ENCODE measurements around the gene RGN. TPM values are rescaled to one million over a fixed set of nuclear protein-coding genes. Genes with fewer than 3 reads are reported as not detected.
A peak's percentile ranks its signal among the peaks of the same experiment; 100 is the strongest.
"Not testable (repeated sequence)": the region's sequence is repeated elsewhere in the genome, so short reads cannot be mapped to it uniquely, and the experiment has no call there.

The RGN gene
- total RNA-seq, 1 donor = 6.5 TPM

GRCh38 chrX:47093248-47093647 lies 15.0 kb downstream of the RGN start:
- TF ChIP-seq CTCF (IDR thresholded peaks at IDR 0.05; ENCODE audit: insufficient read depth, low read depth, low read length) = peak; percentile 44
- peak; percentile 53 for DNase-seq (ENCODE audit: low read depth)
- no peak overlapping the region for H3K4me3 ChIP-seq (ENCODE audit: low read depth, low read length)

GRCh38 chrX:47093860-47094259 lies 15.6 kb downstream of the RGN start:
- TF ChIP-seq CTCF (IDR thresholded peaks at IDR 0.05; ENCODE audit: insufficient read depth, low read depth, low read length) = no peak
- no peak overlapping the region for H3K4me3 ChIP-seq (ENCODE audit: low read depth, low read length)
- no peak for DNase-seq (ENCODE audit: low read depth)

DNA sequence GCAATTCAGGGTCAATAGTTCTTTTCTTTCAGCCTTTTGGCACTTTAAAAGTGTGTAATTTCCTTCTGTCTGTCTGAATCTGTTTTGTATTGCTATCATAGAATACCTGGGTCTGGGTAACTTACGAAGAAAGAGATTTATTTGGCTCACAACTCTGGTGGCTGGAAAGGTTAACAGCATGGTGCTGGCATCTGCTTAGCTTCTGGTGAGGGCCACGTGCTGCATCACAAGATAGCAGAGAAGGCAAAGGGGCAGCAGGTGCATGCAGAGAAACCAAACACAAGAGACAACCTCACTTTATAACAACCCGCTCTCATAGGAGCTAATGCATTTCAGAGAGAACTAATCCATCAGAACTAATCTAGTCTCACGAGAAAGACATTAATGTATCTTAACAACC lies 18.8 kb downstream of the RGN start:
- DNase-seq (ENCODE audit: low read depth) = no peak
- TF ChIP-seq CTCF (IDR thresholded peaks at IDR 0.05; ENCODE audit: insufficient read depth, low read depth, low read length) = no peak
- no peak overlapping the region for H3K4me3 ChIP-seq (ENCODE audit: low read depth, low read length)

- no peak for TF ChIP-seq CTCF (IDR thresholded peaks at IDR 0.05; ENCODE audit: insufficient read depth, low read depth, low read length)
- no peak for DNase-seq (ENCODE audit: low read depth)
- H3K4me3 ChIP-seq (ENCODE audit: low read depth, low read length) = no peak overlapping the region
Measured at GRCh38 chrX:47098338-47099094, 20.3 kb downstream of the RGN start.

GRCh38 chrX:47101206-47101605 lies 23.0 kb downstream of the RGN start:
- DNase-seq (ENCODE audit: low read depth) = no peak
- TF ChIP-seq CTCF (IDR thresholded peaks at IDR 0.05; ENCODE audit: insufficient read depth, low read depth, low read length) = no peak

GRCh38 chrX:47110936-47111615 lies 32.8 kb downstream of the RGN start:
- DNase-seq (ENCODE audit: low read depth); H3K4me3 ChIP-seq (ENCODE audit: low read depth, low read length): not testable (repeated sequence)

More at GRCh38 chrX:47101206-47101605, 23.0 kb downstream of the RGN start:
- no peak overlapping the region for H3K4me3 ChIP-seq (ENCODE audit: low read depth, low read length)

- DNase-seq (ENCODE audit: low read depth) = no peak
- no peak for TF ChIP-seq CTCF (IDR thresholded peaks at IDR 0.05; ENCODE audit: insufficient read depth, low read depth, low read length)
- no peak overlapping the region for H3K4me3 ChIP-seq (ENCODE audit: low read depth, low read length)
Measured at GRCh38 chrX:47112316-47112954, 34.2 kb downstream of the RGN start.

GRCh38 chrX:47116551-47117110 lies 38.4 kb downstream of the RGN start:
- H3K4me3 ChIP-seq (ENCODE audit: low read depth, low read length); DNase-seq (ENCODE audit: low read depth): not testable (repeated sequence)

DNA sequence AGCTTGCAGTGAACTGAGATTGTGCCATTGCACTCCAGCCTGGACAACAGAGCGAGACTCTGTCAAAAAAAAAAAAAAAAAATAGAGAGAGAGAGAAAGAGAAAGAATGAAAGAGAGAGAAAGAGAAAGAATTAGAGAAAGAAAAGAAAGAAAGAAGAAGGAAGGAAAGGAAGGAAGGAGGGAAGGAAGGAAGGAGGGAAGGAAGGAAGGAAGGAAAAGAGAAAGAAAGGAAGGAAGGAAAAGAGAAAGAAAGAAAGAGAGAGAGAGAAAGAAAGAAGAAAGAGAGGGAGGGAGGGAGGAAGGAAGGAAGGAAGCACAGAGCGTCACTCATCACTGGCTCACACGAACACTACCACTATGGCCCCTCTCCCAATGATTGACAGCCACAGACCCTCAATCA lies 46.2 kb downstream of the RGN start:
- DNase-seq (ENCODE audit: low read depth); H3K4me3 ChIP-seq (ENCODE audit: low read depth, low read length): not testable (repeated sequence)
